ENCODE data around the gene RABAC1.
A peak's percentile ranks its signal among the peaks of the same experiment; 100 is the strongest.

The RABAC1 gene

GRCh38 chr19:41990028-41990427, 30.9 kb upstream of the RABAC1 start:
- no peak for DNase-seq (ENCODE audit: low spot score)

DNA sequence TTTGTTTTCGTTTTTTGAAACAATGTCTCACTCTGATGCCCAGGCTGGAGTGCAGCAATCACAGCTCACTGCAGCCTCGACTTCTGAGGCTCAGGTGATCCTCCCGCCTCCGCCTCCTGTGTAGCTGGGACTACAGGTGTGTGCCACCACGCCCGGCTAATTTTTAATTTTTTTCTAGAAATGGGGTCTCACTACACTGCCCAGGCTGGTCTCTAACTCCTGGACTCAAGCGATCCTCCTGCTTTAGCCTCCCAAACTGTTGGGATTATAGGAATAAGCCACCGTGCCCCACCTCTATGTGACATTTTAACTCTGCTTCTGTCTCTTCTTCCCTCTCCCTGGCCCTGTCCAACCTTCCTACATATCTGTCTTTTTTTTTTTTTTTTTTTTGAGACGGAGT, 29.8 kb upstream of the RABAC1 start:
- DNase-seq (ENCODE audit: low spot score) = no peak

- DNase-seq (ENCODE audit: low spot score) = no peak
Measured at GRCh38 chr19:41987141-41987860, 28.2 kb upstream of the RABAC1 start.

DNA sequence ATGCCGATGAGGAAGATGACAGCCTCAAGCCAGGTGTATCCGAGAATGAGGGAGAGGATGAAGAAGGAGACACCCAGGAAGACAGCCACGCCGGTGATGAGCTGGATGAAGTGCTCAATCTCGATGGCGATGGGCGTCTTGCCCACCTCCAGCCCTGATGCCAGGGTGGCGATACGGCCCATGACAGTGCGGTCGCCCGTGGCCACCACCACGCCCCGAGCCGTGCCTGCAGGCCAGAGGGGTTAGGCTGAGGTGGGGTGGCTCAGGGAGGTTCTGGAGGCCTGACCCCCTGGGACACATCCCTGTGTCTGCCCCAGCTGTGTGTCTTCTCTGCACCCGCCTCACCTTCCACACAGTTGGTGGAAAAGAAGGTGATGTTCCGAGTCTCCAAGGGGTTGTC, 25.8 kb upstream of the RABAC1 start:
- DNase-seq (ENCODE audit: low spot score) = no peak

GRCh38 chr19:41981724-41982123, 22.6 kb upstream of the RABAC1 start:
- no peak for DNase-seq (ENCODE audit: low spot score)

- no peak for DNase-seq (ENCODE audit: low spot score)
Measured at GRCh38 chr19:41978470-41978869, 19.3 kb upstream of the RABAC1 start.

DNA sequence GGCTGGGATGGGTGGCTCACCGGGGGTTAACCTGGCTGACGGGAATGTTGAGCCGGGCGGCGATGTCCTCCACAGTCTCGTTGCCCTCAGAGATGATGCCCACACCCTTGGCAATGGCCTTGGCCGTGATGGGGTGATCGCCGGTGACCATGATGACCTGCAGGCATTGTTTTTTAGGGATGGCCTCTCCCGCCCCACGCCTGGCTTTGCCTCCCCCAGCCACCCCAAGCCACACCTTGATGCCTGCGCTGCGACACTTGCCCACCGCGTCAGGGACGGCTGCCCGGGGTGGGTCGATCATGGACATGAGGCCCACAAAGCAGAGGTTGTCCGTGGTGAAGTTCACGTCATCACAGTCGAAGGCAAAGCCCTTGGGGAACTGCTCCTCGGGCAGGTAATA, 18.8 kb upstream of the RABAC1 start:
- no peak for DNase-seq (ENCODE audit: low spot score)

- DNase-seq (ENCODE audit: low spot score) = no peak
Measured at GRCh38 chr19:41974652-41975051, 15.5 kb upstream of the RABAC1 start.

DNA sequence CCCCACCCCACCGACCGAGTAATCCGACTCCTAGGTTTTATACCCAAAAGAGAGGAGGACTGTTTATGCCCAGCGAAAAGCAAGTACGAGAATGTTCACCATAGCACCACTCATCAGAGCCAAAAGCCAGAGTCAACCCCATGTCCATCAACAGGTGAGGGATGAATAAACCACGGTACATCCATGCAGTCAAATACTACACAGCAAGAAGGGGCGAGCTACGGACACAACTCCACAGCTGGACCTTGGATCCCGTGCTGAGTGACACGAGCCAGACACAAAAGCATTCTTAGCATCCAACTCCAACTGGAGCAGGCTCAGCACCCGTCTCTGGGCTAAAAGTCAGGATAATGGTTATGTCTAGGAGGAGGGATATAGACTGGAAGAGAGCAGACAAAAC, 12.2 kb upstream of the RABAC1 start:
- no peak for DNase-seq (ENCODE audit: low spot score)

- DNase-seq (ENCODE audit: low spot score) = no peak
Measured at GRCh38 chr19:41969772-41970458, 10.8 kb upstream of the RABAC1 start.

- no peak for DNase-seq (ENCODE audit: low spot score)
Measured at GRCh38 chr19:41968751-41969595, 9.9 kb upstream of the RABAC1 start.

GRCh38 chr19:41967054-41967783, 8.1 kb upstream of the RABAC1 start:
- no peak for DNase-seq (ENCODE audit: low spot score)

DNA sequence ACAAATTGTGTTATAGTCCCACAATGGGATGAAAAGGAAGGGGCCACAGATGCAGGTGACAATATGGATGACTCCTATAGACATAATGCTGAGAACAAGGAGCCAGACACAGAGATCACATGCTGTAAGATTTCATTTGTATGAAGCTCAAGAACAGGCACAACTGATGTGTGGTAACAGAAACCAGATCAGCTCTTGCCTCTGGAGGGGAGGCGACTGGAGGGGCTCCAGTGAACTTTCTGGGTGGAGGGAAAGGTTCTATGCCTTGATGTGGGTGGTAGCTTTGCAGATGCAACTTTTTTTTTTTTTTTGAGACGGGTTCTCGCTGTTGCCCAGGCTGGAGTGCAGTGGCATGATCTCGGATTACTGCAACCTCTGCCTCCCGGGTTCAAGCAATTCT, 6.0 kb upstream of the RABAC1 start:
- DNase-seq (ENCODE audit: low spot score) = no peak

GRCh38 chr19:41960973-41961372, 1.9 kb upstream of the RABAC1 start:
- no peak for DNase-seq (ENCODE audit: low spot score)

- peak; percentile 27 for DNase-seq (ENCODE audit: low spot score)
Measured at GRCh38 chr19:41958367-41959055, 610 bp downstream of the RABAC1 start.

GRCh38 chr19:41957838-41958366, 1.2 kb downstream of the RABAC1 start:
- peak; percentile 31 for DNase-seq (ENCODE audit: low spot score)

DNA sequence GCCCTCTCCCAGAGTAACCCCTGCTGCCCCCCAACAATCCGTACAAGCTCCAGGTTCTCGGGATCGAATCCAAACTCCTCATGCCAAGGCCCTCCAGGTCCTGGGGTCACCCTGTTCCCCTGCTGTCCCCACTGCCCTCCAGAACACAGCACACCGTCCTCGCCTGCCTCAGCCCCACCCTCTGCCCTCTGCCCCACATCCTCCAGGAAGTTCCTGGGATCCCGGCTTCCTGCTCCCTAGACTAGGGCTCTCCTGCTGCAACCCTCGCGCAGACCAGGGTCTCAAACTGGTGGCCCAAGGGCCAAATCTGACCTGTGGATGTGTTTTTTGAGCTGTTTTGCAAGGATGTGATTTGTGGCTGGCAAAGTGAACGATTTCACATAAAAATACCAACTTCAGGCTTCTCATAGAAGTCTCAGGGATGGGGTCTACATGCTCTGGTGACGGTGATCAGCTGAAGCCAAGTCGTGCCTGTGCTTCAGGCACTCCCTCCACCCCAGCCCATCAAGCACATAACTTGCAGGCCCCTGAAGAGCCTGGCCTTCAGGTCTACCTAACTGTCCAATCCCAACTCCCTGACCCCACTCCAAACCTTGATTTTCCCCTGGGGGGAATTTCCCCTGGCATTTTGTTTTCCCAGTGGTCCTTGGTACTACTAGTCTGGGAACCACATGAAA, 1.8 kb downstream of the RABAC1 start:
- no peak for DNase-seq (ENCODE audit: low spot score)

DNA sequence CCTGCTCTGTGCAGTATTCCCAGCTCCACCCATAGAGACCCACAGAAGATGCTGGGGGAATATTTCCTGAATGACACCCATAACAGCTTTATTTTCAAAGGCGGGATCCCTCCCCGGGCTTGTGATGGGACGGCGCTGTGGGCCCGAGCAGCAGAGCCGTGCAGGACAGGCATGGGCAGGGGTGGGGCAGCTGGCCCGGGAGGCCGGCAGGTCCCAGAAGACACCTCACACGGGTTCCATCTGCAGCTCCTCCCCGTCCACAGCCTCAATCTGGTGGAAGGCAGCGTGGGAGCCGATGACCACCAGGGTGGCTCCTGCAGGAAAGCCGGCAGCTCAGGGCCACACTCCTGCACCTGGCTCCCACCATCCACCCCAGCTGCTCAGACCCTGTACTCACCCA, 2.5 kb downstream of the RABAC1 start:
- no peak for DNase-seq (ENCODE audit: low spot score)

DNA sequence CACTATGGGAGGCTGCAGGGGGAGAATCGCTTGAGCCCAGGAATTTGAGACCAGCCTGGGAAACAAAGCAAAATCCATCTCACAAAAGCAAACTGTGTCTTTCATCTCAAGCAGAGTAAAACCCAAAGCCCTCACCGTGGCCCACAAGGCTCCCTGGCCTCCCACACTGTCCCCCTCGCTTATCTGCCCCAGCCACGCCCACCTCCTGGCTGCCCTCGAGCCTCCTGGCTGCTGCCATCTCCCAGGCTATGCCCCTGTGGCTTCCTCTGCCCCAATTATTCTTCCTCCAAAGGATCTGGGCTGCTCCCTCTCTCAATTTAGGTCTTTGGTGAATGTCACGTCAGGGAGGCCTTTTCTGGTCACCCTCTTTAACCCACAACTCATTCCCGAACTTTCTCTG, 3.6 kb downstream of the RABAC1 start:
- DNase-seq (ENCODE audit: low spot score) = no peak

GRCh38 chr19:41951686-41952172, 7.4 kb downstream of the RABAC1 start:
- peak; percentile 49 for DNase-seq (ENCODE audit: low spot score)

- no peak for DNase-seq (ENCODE audit: low spot score)
Measured at GRCh38 chr19:41947091-41947490, 12.0 kb downstream of the RABAC1 start.

Measured in putamen (tissue), 1 donor.